Activated B cell treated with CpG ODN at 0.5 μM for 24 hours (primary cell): ENCODE data around the gene COMT. TPM values are rescaled to one million over a fixed set of nuclear protein-coding genes. Genes with fewer than 3 reads are reported as not detected.

Experiments used
- ATAC-seq: fragments of 200-7000 bp; cut with Tn5 transposase; one replicate; pipeline ENCODE4 v1.10.0; 2021; ENCODE audit warnings: low read depth, mild to moderate bottlenecking, moderate library complexity
- CTCF ChIA-PET: fragments of 350-600 bp; sonication (Branson Sonifier 250); formaldehyde crosslinking; loops from one replicate; lab custom pipeline; 2021; ENCODE audit warnings: antibody characterized with exemption; lab: Charles Lee
- POLR2A ChIA-PET: fragments of 350-600 bp; sonication (Branson Sonifier 250); formaldehyde crosslinking; loops from one replicate; lab custom pipeline; 2021; ENCODE audit warnings: antibody characterized with exemption; lab: Charles Lee
- DNase-seq: peaks from one replicate; pipeline ENCODE4 v3.0.0; 2022
- H3K27ac Mint-ChIP-seq: one replicate; pipeline ENCODE4 v1.8.0; 2020; ENCODE audit warnings: mixed read lengths
- H3K27me3 Mint-ChIP-seq: one replicate; pipeline ENCODE4 v1.8.0; 2021; ENCODE audit warnings: mixed read lengths
- H3K36me3 Mint-ChIP-seq: one replicate; pipeline ENCODE4 v1.8.0; 2021; ENCODE audit warnings: low read depth, mixed read lengths
- H3K4me1 Mint-ChIP-seq: one replicate; pipeline ENCODE4 v1.8.0; 2021; ENCODE audit warnings: mixed read lengths
- H3K4me3 Mint-ChIP-seq: one replicate; pipeline ENCODE4 v1.8.0; 2020; ENCODE audit warnings: mild to moderate bottlenecking, mixed read lengths
- H3K9me3 Mint-ChIP-seq: one replicate; pipeline ENCODE4 v1.8.0; 2020; ENCODE audit warnings: mixed read lengths
- intact Hi-C: fragments of 100-400 bp; cut with micrococcal nuclease; formaldehyde crosslinking; loops from one replicate; pipeline ENCODE4 v1.15.1; 2024
- total RNA-seq: library from RNA; stranded (reverse); gene quantifications from 2 replicates; pipeline ENCODE4 v1.2.3, GENCODE V29; 2022
- TF ChIP-seq, protein P1 (sequence below): fragments of 200-600 bp; IDR thresholded peaks from one replicate; pipeline ENCODE4 v1.8.0; 2022; ENCODE audit warnings: antibody characterized with exemption, mild to moderate bottlenecking

COMT gene
- total RNA-seq, 1 donor from 2014 or later = 40.6 TPM

DNA sequence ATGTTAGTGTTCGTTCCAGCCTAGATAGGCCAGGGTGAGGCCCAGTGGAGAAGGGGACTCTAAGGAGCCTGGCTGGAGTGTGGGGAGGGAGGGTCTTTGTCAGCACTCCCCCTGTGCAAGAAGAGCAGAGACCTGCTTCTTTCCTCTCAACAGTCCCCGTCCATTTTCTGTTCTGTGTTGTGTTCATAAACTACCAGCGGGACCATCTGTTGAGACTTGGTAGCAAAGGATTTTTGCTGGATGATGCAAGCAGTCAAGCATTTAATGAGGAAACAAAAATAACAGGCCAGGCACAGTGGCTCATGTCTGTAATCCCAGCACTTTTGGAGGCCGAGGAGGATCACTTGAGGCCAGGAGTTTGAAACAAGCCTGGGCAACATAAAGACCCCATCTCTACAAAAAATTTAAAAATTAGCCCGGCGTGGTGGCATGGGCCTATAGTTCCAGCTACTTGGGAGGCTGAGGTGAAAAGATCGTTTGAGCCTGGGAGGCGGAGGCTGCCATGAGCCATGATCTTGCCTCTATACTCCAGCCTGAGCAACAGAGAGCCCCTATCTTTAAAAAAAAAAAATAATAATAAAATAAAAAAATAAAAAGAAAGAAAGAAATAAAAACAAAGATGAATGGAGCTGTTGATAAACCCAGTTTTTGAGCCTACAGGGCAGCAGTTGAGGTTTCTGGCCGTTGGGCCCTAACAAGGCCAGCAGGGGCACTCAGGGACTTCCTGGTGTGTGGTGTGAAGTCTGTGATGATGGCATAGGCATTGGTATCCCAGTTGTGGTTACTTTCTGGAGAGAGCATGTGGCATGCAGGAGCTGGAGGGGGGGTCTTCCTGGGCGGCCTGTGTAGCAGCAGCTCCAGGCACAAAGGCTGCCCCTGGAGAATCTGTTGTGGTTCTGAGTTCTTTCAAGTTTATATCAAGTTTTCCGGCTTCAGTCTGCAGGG is 1.8 kb downstream of the COMT start:
- ATAC-seq (no peak), DNase-seq (no peak)
- ChIA-PET CTCF (interaction anchor here (1.3 to 2.5 kb wide), 2 partner anchors 10 to 213 kb away, joined by 3 to 10 read pairs; no protein-coding TSS in a partner anchor), POLR2A (interaction anchor here (1.9 kb wide), 1 partner anchor 78 kb away, joined by 9 read pairs; the partner anchor contains the start of gene TANGO2)
- Mint-ChIP-seq H3K27me3 (no peaks in the 10 kb centered on the region), H3K27ac (peak overlapping the region; percentile 94), H3K4me1 (peaks cover 56% of the 10 kb centered on the region), H3K4me3 (peak overlapping the region; percentile 94), H3K36me3 (peaks cover 16% of the 10 kb centered on the region), H3K9me3 (no peaks in the 10 kb centered on the region)
- intact Hi-C loops = no loop called here
- TF ChIP-seq, protein P1, sequence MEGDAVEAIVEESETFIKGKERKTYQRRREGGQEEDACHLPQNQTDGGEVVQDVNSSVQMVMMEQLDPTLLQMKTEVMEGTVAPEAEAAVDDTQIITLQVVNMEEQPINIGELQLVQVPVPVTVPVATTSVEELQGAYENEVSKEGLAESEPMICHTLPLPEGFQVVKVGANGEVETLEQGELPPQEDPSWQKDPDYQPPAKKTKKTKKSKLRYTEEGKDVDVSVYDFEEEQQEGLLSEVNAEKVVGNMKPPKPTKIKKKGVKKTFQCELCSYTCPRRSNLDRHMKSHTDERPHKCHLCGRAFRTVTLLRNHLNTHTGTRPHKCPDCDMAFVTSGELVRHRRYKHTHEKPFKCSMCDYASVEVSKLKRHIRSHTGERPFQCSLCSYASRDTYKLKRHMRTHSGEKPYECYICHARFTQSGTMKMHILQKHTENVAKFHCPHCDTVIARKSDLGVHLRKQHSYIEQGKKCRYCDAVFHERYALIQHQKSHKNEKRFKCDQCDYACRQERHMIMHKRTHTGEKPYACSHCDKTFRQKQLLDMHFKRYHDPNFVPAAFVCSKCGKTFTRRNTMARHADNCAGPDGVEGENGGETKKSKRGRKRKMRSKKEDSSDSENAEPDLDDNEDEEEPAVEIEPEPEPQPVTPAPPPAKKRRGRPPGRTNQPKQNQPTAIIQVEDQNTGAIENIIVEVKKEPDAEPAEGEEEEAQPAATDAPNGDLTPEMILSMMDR = no peak

DNA sequence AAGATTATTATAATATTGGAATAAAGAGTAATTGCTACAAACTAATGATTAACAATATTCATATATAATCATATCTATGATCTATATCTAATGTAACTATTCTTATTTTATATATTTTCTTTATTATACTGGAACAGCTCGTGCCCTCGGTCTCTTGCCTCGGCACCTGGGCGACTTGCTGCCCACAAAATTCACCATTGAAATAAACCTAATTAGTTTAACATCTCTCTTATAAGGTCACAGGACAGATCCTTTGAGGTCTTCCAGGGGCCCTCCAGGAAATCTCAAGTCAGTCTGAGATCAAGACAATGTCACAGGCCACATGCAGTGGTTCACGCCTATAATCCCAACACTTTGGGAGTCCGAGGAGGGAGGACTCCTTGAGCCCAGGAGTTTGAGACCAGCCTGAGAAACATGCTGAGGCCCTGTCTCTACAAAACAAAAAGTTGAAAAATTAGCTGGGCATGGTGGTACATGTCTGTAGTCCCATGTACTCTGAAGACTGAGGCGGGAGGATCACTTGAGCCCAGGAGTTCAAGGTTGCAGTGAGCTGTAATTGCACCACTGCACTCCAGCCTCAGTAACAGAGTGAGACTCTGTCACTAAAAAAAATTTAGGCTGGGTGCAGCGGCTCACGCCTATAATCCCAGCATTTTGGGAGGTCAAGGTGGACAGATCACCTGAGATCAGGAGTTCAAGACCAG is 6.6 kb downstream of the COMT start:
- Mint-ChIP-seq H3K36me3 (peaks cover 19% of the 10 kb centered on the region), H3K4me1 (peaks cover 31% of the 10 kb centered on the region), H3K27ac (no peak overlapping the region), H3K9me3 (no peaks in the 10 kb centered on the region), H3K27me3 (no peaks in the 10 kb centered on the region), H3K4me3 (no peak overlapping the region)
- ATAC-seq = no peak
- DNase-seq = no peak
- ChIA-PET CTCF (interaction anchor here (1.0 to 2.5 kb wide), 4 partner anchors 20 to 217 kb away, joined by 3 to 18 read pairs (median 4); no protein-coding TSS in a partner anchor), POLR2A (interaction anchor here (0.6 to 0.7 kb wide), 2 partner anchors 528 to 770 kb away, joined by 5 to 11 read pairs; partner anchors contain the start of gene SLC25A1)
- intact Hi-C loops = no loop called here
- TF ChIP-seq, protein P1 = no peak

DNA sequence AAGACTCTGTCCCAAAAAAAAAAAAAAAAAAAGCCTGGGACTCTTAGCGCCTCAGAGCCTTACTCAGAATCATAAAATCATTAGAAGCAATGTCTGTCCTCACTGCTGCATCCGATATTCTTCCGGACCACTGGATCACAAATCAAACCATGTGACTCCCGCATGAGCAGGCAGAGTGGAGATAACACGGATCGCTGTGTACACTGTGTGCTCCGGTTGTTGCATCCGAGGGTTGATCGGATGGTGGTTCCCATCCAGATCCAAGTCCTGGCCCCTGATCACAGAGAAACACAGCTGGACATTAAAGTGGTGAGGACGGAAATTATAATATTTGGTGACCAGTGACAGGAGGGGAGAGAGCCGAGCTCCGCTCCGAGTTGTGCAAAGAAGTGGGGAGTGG is 9.8 kb downstream of the COMT start:
- intact Hi-C loops = no loop called here

DNA sequence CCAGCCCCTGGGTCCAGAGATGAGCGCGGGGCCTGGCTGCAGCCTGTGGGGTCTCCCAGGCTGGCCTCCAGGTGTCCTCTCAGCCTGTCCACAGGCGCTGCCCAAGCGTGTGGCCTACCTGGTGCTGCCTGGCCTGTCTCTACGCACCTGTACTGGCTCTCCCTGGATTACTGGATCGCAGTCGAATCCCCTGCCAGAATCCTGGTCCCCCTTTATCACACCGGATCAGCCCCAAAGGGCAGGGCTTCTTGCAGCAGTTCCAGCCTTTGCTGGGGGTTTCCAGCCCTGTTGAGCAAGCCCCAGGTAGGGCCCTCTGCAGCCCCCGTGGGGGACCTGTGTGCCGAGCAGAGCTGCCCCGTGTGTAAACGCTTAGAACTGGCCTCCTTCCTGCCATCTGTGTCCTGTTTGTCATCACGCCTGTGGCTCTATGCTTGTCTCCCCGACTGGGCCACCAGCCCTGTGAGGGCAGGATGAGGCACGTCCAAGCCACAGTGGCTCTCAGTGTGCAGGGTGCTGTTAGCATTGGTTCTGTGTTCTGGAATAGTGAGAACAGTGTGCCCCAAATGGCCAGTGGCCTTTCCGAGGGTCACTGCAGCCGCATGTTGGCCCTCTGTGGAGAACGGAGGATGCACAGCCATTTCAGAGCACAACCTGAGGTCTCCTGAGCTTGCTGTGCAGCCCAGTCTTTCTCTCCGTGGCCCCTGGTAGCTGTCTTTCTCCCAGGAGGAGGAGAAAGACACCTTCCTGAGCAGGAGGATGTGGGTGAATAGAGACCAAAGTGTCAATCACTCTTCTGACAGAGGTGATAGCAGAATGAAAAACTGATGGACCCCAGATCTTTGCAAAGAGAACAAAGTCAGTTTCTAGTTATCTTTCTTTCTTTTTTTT is 13.9 kb downstream of the COMT start:
- no peak overlapping the region for H3K4me3 Mint-ChIP-seq
- ChIA-PET CTCF (interaction anchor here (0.6 to 1.2 kb wide), 2 partner anchors 16 to 269 kb away, joined by 3 read pairs; no protein-coding TSS in a partner anchor), POLR2A (interaction anchor here (0.6 to 0.7 kb wide), 3 partner anchors 60 to 198 kb away, joined by 3 to 4 read pairs (median 4); no protein-coding TSS in a partner anchor)
- no peak overlapping the region for H3K27ac Mint-ChIP-seq
- TF ChIP-seq, protein P1 = no peak
- ATAC-seq = no peak
- no peaks in the 10 kb centered on the region for H3K9me3 Mint-ChIP-seq
- peaks cover 9% of the 10 kb centered on the region for H3K36me3 Mint-ChIP-seq
- no peaks in the 10 kb centered on the region for H3K27me3 Mint-ChIP-seq
- intact Hi-C loops = no loop called here
- H3K4me1 Mint-ChIP-seq = peaks cover 22% of the 10 kb centered on the region
- no peak for DNase-seq

More for the DNA sequence above, 9.8 kb downstream of the COMT start:
- Mint-ChIP-seq H3K4me3 (no peak overlapping the region), H3K36me3 (peaks cover 19% of the 10 kb centered on the region), H3K4me1 (peaks cover 22% of the 10 kb centered on the region), H3K27me3 (no peaks in the 10 kb centered on the region), H3K9me3 (no peaks in the 10 kb centered on the region), H3K27ac (no peak overlapping the region)
- POLR2A ChIA-PET = interaction anchor here (1.6 kb wide), 1 partner anchor 10 kb away, joined by 5 read pairs; the partner anchor contains the start of genes COMT and TXNRD2
- no peak for DNase-seq
- TF ChIP-seq, protein P1 = no peak
- ATAC-seq = no peak
- CTCF ChIA-PET = interaction anchor here (1.3 kb wide), 1 partner anchor 221 kb away, joined by 4 read pairs; no protein-coding TSS in a partner anchor
